Adrenal gland (tissue), 5 donors: ENCODE data around the gene SPAG5.

ENCODE experiments used
- POLR2A ChIP-seq, 2 donors: fragments of 450-650 bp; IDR thresholded peaks; one replicate each; pipeline ENCODE4 v1.6.1; 2017; ENCODE audit warnings: antibody characterized with exemption in 2 of 2, mild to moderate bottlenecking in 2 of 2, moderate library complexity in 1 of 2
- TF ChIP-seq, protein P1 (sequence below), 6 experiments: fragments of 450-650 bp in 4 of 6; fragments of 200-600 bp in 2 of 6; sonication (generic) in 1 of 6; IDR thresholded peaks; 1 replicate in 5 of 6; 2 replicates in 1 of 6; pipeline versions ENCODE4 v1.5.1 to v1.8.0; 2016 to 2021; ENCODE audit warnings: antibody characterized with exemption in 6 of 6, mild to moderate bottlenecking in 2 of 6, moderate library complexity in 1 of 6
- donor health status: DM: no; HTN: no; CAD: no.

DNA sequence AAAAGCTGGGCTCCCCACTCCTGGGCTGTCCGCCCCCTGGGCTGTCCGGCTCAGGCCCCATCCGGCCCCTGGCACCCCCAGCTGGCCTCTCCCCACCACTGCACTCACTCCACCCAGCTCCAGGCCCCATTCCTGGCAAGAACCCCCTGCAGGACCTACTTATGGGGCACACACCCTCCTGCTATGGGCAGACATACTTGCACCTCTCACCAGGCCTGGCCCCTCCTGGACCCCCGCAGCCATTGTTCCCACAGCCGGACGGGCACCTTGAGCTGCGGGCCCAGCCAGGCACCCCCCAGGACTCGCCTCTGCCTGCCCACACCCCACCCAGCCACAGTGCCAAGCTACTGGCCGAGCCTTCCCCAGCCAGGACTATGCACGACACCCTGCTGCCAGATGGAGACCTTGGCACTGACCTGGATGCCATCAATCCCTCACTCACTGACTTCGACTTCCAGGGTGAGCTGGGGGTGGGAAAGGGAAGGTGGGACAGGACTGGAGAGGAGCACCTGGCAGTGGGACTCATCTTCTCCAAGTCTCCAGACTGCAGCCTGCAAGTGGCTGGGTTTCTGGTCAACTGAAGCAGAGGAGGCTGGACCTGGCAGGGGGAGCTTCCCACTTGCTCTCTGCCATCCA lies 64.0 kb downstream of the SPAG5 start:
- TF ChIP-seq, protein P1, sequence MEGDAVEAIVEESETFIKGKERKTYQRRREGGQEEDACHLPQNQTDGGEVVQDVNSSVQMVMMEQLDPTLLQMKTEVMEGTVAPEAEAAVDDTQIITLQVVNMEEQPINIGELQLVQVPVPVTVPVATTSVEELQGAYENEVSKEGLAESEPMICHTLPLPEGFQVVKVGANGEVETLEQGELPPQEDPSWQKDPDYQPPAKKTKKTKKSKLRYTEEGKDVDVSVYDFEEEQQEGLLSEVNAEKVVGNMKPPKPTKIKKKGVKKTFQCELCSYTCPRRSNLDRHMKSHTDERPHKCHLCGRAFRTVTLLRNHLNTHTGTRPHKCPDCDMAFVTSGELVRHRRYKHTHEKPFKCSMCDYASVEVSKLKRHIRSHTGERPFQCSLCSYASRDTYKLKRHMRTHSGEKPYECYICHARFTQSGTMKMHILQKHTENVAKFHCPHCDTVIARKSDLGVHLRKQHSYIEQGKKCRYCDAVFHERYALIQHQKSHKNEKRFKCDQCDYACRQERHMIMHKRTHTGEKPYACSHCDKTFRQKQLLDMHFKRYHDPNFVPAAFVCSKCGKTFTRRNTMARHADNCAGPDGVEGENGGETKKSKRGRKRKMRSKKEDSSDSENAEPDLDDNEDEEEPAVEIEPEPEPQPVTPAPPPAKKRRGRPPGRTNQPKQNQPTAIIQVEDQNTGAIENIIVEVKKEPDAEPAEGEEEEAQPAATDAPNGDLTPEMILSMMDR (IDR thresholded peaks at IDR 0.05) = no peak
- TF ChIP-seq POLR2A (IDR thresholded peaks at IDR 0.05) = no peak
